ENCODE results near the gene CDKN2B-AS1.

DNA sequence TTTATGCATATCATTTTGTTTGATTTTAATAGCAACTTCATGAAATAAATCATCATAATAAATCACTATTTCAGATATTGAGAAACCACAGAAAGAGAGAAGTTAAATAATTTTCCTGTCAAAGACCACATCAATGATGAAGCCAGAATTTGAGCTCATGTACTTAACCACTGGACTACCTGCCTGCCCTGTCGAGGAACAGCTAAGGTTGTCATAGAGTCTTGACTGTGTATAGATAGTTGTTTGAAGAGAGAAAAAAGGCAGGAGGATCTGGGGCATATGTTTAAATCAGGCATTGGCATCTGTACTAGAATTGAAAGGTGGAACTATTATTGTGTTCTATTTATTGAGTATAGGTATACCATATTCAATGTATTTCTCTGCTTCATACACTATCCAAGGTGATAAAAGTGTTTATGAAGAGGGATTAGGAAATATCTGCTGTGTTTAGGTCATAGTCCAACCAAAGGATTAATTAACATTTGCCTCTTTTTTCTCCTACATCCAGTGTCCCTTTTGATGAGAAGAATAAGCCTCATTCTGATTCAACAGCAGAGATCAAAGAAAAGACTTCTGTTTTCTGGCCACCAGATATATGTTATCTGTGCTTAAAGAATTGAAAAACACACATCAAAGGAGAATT lies 51.8 kb downstream of the CDKN2B-AS1 start:
- TF ChIP-seq, protein P1, sequence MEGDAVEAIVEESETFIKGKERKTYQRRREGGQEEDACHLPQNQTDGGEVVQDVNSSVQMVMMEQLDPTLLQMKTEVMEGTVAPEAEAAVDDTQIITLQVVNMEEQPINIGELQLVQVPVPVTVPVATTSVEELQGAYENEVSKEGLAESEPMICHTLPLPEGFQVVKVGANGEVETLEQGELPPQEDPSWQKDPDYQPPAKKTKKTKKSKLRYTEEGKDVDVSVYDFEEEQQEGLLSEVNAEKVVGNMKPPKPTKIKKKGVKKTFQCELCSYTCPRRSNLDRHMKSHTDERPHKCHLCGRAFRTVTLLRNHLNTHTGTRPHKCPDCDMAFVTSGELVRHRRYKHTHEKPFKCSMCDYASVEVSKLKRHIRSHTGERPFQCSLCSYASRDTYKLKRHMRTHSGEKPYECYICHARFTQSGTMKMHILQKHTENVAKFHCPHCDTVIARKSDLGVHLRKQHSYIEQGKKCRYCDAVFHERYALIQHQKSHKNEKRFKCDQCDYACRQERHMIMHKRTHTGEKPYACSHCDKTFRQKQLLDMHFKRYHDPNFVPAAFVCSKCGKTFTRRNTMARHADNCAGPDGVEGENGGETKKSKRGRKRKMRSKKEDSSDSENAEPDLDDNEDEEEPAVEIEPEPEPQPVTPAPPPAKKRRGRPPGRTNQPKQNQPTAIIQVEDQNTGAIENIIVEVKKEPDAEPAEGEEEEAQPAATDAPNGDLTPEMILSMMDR (IDR thresholded peaks at IDR 0.05) = no peak
- TF ChIP-seq ZFX (IDR thresholded peaks at IDR 0.05; ENCODE audit: borderline replicate concordance) = no peak
